Liver (tissue), 3 donors: ENCODE measurements around the gene OSBPL5.

Source experiments
- FOXA2 ChIP-seq: IDR thresholded peaks from 2 replicates; pipeline ENCODE4 v1.6.1; 2016; ENCODE audit warnings: antibody characterized with exemption
- HNF4G ChIP-seq: IDR thresholded peaks from 2 replicates; pipeline ENCODE4 v1.6.1; 2016; ENCODE audit warnings: antibody characterized with exemption
- JUND ChIP-seq, 2 donors: IDR thresholded peaks; 2 replicates each; pipeline ENCODE4 v1.6.1; 2016; ENCODE audit warnings: antibody characterized with exemption in 2 of 2
- MAX ChIP-seq: IDR thresholded peaks from 2 replicates; pipeline ENCODE4 v1.6.1; 2016; ENCODE audit warnings: antibody characterized with exemption
- REST ChIP-seq: IDR thresholded peaks from 2 replicates; pipeline ENCODE4 v1.6.1; 2016; ENCODE audit warnings: antibody characterized with exemption, mild to moderate bottlenecking
- SP1 ChIP-seq: IDR thresholded peaks from 2 replicates; pipeline ENCODE4 v1.6.1; 2018; ENCODE audit warnings: antibody characterized with exemption, mild to moderate bottlenecking
- TAF1 ChIP-seq: conservative IDR thresholded peaks from 2 replicates; pipeline ENCODE4 v1.6.1; 2016; ENCODE audit warnings: antibody characterized with exemption, mild to moderate bottlenecking
- YY1 ChIP-seq: IDR thresholded peaks from 2 replicates; pipeline ENCODE4 v1.6.1; 2016; ENCODE audit warnings: antibody characterized with exemption, mild to moderate bottlenecking
- ZBTB33 ChIP-seq: IDR thresholded peaks from 2 replicates; pipeline ENCODE4 v1.6.1; 2016; ENCODE audit warnings: antibody characterized with exemption
- TF ChIP-seq, protein P1 (sequence below): fragments of 150-350 bp; IDR thresholded peaks from 2 replicates; pipeline ENCODE4 v1.5.1; 2017; ENCODE audit warnings: improper control_type of control experiment, low read depth, low read length; ENCODE audit not compliant: missing input control
- TF ChIP-seq, protein P2 (sequence below): IDR thresholded peaks from 2 replicates; pipeline ENCODE4 v1.6.1; 2016; ENCODE audit warnings: antibody characterized with exemption
- donor health status: healthy.
- donor health status: healthy.

DNA sequence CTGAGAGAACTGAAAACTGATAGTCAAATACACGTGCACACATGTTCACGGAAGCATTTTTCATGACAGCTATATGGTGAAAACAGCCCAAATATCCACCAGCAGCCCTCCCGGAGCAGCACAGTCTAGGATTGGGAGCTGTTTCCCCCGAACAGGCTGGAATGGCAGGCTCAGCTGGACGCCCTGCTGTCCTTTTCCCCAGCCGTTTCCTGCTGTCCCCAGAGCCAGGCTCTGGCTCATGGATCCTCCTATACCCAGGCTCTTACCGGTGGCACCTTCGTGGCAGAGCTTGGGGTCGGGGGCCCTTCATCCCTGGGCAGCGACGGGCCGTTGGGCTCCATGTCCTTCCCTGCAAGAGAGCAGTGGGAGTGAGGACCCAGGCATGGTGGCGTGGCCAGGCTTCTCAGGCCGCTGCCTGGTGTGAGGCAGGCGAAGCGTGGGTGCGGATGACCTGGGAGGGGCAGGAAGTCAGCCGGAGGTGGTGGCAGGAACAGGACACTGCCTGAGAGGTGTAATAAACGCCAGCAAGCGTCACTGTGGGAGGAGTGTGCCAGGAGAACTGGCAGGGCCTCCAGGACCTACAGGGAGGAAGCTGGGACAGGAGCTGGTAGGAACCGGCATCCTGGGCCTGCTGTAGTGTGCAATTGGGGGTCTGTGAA, 38.8 kb downstream of the OSBPL5 start:
- TF ChIP-seq, protein P1, sequence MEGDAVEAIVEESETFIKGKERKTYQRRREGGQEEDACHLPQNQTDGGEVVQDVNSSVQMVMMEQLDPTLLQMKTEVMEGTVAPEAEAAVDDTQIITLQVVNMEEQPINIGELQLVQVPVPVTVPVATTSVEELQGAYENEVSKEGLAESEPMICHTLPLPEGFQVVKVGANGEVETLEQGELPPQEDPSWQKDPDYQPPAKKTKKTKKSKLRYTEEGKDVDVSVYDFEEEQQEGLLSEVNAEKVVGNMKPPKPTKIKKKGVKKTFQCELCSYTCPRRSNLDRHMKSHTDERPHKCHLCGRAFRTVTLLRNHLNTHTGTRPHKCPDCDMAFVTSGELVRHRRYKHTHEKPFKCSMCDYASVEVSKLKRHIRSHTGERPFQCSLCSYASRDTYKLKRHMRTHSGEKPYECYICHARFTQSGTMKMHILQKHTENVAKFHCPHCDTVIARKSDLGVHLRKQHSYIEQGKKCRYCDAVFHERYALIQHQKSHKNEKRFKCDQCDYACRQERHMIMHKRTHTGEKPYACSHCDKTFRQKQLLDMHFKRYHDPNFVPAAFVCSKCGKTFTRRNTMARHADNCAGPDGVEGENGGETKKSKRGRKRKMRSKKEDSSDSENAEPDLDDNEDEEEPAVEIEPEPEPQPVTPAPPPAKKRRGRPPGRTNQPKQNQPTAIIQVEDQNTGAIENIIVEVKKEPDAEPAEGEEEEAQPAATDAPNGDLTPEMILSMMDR = no peak
- TF ChIP-seq TAF1 = no peak
- TF ChIP-seq FOXA2 = no peak
- TF ChIP-seq ZBTB33 = no peak
- TF ChIP-seq HNF4G = no peak
- TF ChIP-seq JUND (IDR thresholded peaks at IDR 0.05) = no peak
- no peak for TF ChIP-seq REST
- TF ChIP-seq, protein P2, sequence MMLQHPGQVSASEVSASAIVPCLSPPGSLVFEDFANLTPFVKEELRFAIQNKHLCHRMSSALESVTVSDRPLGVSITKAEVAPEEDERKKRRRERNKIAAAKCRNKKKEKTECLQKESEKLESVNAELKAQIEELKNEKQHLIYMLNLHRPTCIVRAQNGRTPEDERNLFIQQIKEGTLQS = no peak
- TF ChIP-seq SP1 = no peak
- no peak for TF ChIP-seq YY1
- TF ChIP-seq MAX = no peak
